ENCODE results near the gene MARK1. TPM values are rescaled to one million over a fixed set of nuclear protein-coding genes. Genes with fewer than 3 reads are reported as not detected.

MARK1 gene
- total and polyA plus RNA-seq, 2 of the 13 experiments (the other 11 are each of a cell fraction or from before 2014, with no cell fraction given), result not detected

- no peak for TF ChIP-seq GPBP1L1 (CRISPR knock-in tag; IDR thresholded peaks at IDR 0.05)
- TF ChIP-seq GATAD1 (CRISPR knock-in tag; IDR thresholded peaks at IDR 0.05), result no peak
- no peak for TF ChIP-seq XRCC5 (optimal IDR thresholded peaks at IDR 0.05; ENCODE audit: low read length)
- TF ChIP-seq HNF1A (IDR thresholded peaks at IDR 0.05; ENCODE audit: low read depth), result no peak
- no peak for TF ChIP-seq HNF1A (CRISPR knock-in tag; IDR thresholded peaks at IDR 0.05; ENCODE audit: borderline replicate concordance)
- TF ChIP-seq IKZF1 (IDR thresholded peaks at IDR 0.05), result no peak
- TF ChIP-seq ZNF260 (CRISPR knock-in tag; IDR thresholded peaks at IDR 0.05; ENCODE audit: borderline replicate concordance, low read depth), result no peak
Observed at GRCh38 chr1:220710333-220710732, 182.4 kb downstream of the MARK1 start (continued).
